Brain microvascular endothelial cell (primary cell): ENCODE measurements around the gene TMEM167B.

Experiments used
- DNase-seq: peaks from one replicate; pipeline ENCODE4 v3.0.0-alpha.2; 2020
- H3K27ac ChIP-seq: fragments of 250-450 bp; sonication (Bioruptor Pico); 2 replicates; pipeline ENCODE4 v1.5.1; 2020; ENCODE audit warnings: mild to moderate bottlenecking, moderate library complexity
- H3K27me3 ChIP-seq: fragments of 250-450 bp; sonication (Bioruptor Pico); replicated peaks from 2 replicates; pipeline ENCODE4 v1.5.1; 2020; ENCODE audit warnings: mild to moderate bottlenecking
- H3K36me3 ChIP-seq: fragments of 250-450 bp; sonication (Bioruptor Pico); replicated peaks from 2 replicates; pipeline ENCODE4 v1.5.1; 2020; ENCODE audit warnings: mild to moderate bottlenecking
- H3K4me3 ChIP-seq: 2 replicates; pipeline ENCODE4 v1.5.1; 2011; ENCODE audit warnings: low read depth, mild to moderate bottlenecking, control low read depth, low read length, moderate library complexity
- in situ Hi-C: cut with HindIII; loops from 2 replicates; pipeline ENCODE4 v1.10.0; 2017; ENCODE audit warnings: low sequenced_read_pairs, low pct_ligation_motif_present
- TF ChIP-seq, protein P1 (sequence below): IDR thresholded peaks from 2 replicates; pipeline ENCODE4 v1.5.1; 2011; ENCODE audit warnings: low read depth, mild to moderate bottlenecking, moderate library complexity, low read length, control low read depth, inconsistent platforms; ENCODE audit errors: missing control alignments

The TMEM167B gene

DNA sequence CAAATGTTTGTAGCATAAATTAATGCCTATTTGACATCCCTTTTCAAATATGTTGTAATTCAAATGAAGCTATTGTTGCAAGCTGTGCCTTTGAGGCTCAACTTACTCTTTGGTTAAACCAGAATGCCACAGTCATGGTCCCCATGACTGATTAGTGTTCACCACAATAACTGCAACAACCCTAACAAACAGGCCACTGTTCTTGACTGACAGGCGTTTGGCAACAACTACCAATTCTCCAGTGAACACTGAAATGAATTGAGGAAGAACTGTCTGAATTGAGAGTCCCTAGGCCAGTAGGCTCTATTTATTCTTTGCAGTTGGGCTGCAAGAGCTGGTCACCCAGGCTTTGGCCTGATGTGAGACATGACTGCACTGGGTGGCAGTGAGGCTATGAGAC, 6.6 kb upstream of the TMEM167B start:
- Histone ChIP-seq H3K27me3 (no peaks in the 10 kb centered on the region), H3K27ac (no peak overlapping the region), H3K4me3 (no peak overlapping the region), H3K36me3 (no peaks in the 10 kb centered on the region)
- no peak for DNase-seq
- in situ Hi-C loops, result no loop called here
- TF ChIP-seq, protein P1, sequence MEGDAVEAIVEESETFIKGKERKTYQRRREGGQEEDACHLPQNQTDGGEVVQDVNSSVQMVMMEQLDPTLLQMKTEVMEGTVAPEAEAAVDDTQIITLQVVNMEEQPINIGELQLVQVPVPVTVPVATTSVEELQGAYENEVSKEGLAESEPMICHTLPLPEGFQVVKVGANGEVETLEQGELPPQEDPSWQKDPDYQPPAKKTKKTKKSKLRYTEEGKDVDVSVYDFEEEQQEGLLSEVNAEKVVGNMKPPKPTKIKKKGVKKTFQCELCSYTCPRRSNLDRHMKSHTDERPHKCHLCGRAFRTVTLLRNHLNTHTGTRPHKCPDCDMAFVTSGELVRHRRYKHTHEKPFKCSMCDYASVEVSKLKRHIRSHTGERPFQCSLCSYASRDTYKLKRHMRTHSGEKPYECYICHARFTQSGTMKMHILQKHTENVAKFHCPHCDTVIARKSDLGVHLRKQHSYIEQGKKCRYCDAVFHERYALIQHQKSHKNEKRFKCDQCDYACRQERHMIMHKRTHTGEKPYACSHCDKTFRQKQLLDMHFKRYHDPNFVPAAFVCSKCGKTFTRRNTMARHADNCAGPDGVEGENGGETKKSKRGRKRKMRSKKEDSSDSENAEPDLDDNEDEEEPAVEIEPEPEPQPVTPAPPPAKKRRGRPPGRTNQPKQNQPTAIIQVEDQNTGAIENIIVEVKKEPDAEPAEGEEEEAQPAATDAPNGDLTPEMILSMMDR, result no peak

DNA sequence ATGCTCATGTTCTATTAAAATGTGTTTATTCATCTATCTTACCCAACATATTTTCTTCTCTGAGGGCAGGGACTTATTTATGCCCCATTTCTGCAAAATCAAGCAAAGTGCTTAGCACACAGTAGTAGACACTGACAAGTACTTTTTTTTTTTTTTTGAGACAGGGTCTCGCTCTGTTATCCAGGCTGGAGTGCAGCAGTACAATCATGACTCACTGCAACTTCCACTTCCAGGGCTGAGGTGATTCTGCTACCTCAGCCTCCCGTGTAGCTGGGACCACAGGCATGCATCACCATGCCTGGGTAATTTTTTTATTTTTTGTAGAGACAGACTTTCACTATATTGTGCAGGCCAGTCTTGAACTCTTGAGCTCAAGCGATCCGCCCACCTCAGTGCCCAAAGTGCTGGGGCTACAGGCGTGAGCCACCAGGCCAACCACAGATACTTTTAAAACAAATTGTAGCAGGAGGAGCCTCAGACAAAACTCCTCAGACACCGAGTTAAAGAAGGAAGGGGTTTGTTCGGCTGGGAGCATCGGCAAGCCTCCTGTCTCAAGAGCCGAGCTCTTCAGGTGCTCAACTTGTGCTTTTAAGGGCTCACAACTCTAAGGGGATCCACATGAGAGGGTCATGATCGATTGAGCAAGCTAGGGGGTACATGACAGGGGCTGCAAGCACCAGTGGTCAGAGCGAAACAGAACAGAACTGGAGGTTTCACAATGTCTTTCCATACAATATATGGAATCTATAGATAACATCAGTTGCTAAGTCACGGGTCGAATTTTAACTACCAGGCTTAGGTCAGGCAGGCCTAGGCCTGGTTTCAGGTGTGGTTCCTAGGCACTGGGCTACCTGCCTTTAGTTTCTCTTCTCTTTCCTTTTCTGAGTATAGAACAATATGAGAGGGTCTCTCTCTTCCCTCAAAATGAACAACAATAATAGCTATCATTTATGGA, 5.7 kb upstream of the TMEM167B start:
- Histone ChIP-seq H3K27me3 (no peaks in the 10 kb centered on the region), H3K36me3 (no peaks in the 10 kb centered on the region), H3K27ac (no peak overlapping the region), H3K4me3 (no peak overlapping the region)
- TF ChIP-seq, protein P1, result no peak
- in situ Hi-C loops, result no loop called here
- peak; percentile 49 for DNase-seq

DNA sequence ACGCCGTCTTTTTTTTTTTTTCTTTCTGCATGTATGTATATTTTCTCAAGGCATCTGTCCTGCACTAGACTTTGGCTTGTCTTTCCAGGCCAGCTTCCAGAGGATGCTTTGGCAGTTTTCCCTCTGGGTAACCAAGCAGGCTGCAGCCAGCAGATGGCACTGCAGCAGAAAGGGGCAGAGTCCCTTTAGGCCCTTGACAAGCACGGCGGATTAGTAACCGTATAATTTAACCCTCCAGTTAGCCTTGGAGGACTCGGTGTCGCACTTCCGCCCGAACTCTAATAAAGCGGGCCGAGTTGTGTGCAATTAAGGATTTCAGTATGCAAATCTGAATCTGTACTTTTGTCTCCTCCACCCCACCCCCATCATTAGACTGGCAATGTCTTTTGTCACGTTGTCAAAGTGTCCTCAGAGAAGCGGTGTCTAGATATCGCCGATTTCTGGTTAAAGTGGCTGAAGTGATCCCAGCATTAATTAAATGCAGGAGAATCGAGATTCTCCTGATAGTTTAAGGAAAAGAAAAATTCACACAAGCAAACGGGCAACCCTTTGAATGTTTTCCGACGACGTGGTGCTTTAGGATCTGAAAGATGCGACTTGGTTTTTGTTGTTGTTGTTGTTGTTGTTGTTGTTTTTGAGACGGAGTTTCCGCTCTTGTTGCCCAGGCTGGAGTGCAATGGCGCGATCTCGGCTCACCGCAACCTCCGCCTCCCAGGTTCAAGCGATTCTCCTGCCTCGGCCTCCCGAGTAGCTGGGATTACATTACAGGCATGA, 1.1 kb upstream of the TMEM167B start:
- TF ChIP-seq, protein P1, result peak; percentile 63
- H3K27me3 ChIP-seq, result no peaks in the 10 kb centered on the region
- H3K27ac ChIP-seq, result no peak overlapping the region
- no peak for DNase-seq
- no peak overlapping the region for H3K4me3 ChIP-seq
- peaks cover 9% of the 10 kb centered on the region for H3K36me3 ChIP-seq
- in situ Hi-C loops, result no loop called here

DNA sequence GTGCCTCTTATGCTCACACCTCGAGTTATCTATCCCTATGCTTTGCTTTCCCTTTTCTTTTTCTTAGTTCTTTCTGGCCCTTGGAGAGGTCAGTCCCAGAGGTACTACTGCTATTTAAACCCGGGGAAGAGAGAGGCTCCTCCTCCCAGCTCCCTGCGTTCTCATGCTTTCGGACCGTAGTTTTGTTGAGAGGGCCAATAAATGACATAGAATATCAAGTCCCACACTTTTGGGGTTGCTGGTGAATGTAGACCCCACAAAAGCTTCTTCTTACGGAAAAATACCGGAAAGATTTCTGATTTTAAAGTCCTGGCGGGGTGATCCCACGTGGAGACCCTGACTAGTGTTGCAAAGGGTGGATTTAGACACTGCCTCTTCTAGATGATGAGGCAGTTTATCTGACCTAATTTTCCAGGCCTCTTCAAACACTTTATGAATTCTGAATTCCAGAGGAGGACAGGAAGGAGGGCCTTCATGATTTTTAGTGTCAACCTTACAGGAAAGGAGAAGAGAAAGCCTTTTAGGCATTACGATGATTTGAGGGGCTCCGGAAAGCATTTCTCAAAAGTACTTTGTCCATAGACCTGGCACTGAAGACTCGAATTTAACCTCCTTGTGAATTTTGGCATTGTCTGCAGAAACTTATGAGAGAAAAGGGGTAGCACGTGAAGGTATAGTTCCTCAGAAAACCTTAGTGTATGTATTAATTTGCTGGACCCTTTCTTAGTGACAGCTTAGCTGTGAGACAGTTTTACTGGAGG, 694 bp downstream of the TMEM167B start:
- peak overlapping the region; percentile 96 for H3K27ac ChIP-seq
- TF ChIP-seq, protein P1, result no peak
- peak; percentile 54 for DNase-seq
- peak overlapping the region; percentile 94 for H3K4me3 ChIP-seq
- H3K36me3 ChIP-seq, result peaks cover 13% of the 10 kb centered on the region
- in situ Hi-C loops, result no loop called here
- H3K27me3 ChIP-seq, result no peaks in the 10 kb centered on the region

DNA sequence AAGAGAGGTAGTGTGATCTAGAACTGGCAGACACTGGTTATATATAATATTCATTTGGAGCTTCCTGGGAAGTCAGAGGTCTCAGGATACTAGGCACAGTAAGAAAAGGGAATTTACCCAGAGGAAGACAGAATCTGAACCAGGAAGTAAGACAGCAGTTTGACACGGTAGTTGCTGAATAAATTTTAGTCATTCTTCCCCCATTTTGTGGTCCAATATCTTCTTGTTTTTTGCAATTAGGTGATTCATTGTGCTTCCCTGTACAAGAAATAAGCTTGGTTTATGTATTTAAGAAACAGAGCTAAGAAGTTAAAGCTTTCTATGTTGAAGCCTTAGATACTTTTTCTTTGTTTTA, 1.3 kb downstream of the TMEM167B start:
- Histone ChIP-seq H3K27me3 (no peaks in the 10 kb centered on the region), H3K36me3 (peaks cover 13% of the 10 kb centered on the region), H3K4me3 (peak overlapping the region; percentile 94), H3K27ac (peak overlapping the region; percentile 96)
- TF ChIP-seq, protein P1, result no peak
- no peak for DNase-seq
- in situ Hi-C loops, result no loop called here
